Panc1 (cell line): Measurements from ENCODE around the gene TOB1. TPM values are rescaled to one million over a fixed set of nuclear protein-coding genes. Genes with fewer than 3 reads are reported as not detected.

ENCODE experiments used
- ATAC-seq: fragments of 200-7000 bp; cut with Tn5 transposase; 2 replicates; pipeline ENCODE4 v1.9.1; 2020; ENCODE audit warnings: mild to moderate bottlenecking, moderate library complexity
- Bru-seq: library from RNA; stranded (reverse); fragments of 400-500 nt; gene quantifications from one replicate; lab custom pipeline; 2021; lab: Mats Ljungman, UMichigan
- BruChase-seq, 2 experiments: library from RNA; stranded (reverse); fragments of 400-500 nt; gene quantifications; one replicate each; lab custom pipeline; 2021; lab: Mats Ljungman, UMichigan
- BruUV-seq: library from RNA; stranded (reverse); fragments of 400-500 nt; replicated peaks from 2 replicates; lab custom pipeline; 2021; lab: Mats Ljungman, UMichigan
- CTCF ChIA-PET: fragments of 300-600 bp; sonication (Branson Sonifier 250); formaldehyde crosslinking; loops from one replicate; lab custom pipeline; 2022; ENCODE audit warnings: antibody characterized with exemption; lab: Charles Lee
- POLR2A ChIA-PET: fragments of 300-600 bp; sonication (Branson Sonifier 250); formaldehyde crosslinking; loops from one replicate; lab custom pipeline; 2022; ENCODE audit warnings: antibody characterized with exemption; lab: Charles Lee
- DNase-seq: peaks from one replicate; pipeline ENCODE4 v3.0.0-alpha.2; 2010; ENCODE audit warnings: low read depth, low spot score
- H3K27ac ChIP-seq: 2 replicates; pipeline ENCODE4 v1.5.1; 2011; ENCODE audit warnings: mild to moderate bottlenecking, low read length, inconsistent platforms
- H3K27me3 ChIP-seq: fragments of 200-500 bp; sonication (Bioruptor generic); 2 replicates; pipeline ENCODE4 v1.6.0; 2014; ENCODE audit warnings: low read length, inconsistent platforms; ENCODE audit not compliant: control insufficient read depth, insufficient read depth
- H3K36me3 ChIP-seq: fragments of 200-500 bp; sonication (Bioruptor generic); 2 replicates; pipeline ENCODE4 v1.5.1; 2014; ENCODE audit warnings: inconsistent platforms, mild to moderate bottlenecking, low read length, moderate library complexity; ENCODE audit not compliant: control insufficient read depth, insufficient read depth
- H3K4me1 ChIP-seq: 2 replicates; pipeline ENCODE4 v1.5.1; 2011; ENCODE audit warnings: inconsistent platforms, mild to moderate bottlenecking, low read length, moderate library complexity; ENCODE audit not compliant: control insufficient read depth, insufficient read depth
- H3K4me3 ChIP-seq, 2 experiments: 2 replicates each; pipeline ENCODE4 v1.5.1; 2011 to 2012; ENCODE audit warnings: low read depth in 2 of 2, low read length in 2 of 2, mild to moderate bottlenecking in 2 of 2, inconsistent platforms in 1 of 2, moderate library complexity in 1 of 2
- H3K9me3 ChIP-seq: fragments of 200-500 bp; sonication (Bioruptor generic); 2 replicates; pipeline ENCODE4 v1.5.1; 2014; ENCODE audit warnings: low read depth, mild to moderate bottlenecking, inconsistent platforms, low read length, moderate library complexity; ENCODE audit not compliant: control insufficient read depth, insufficient read depth
- CTCF ChIP-seq: fragments of 450-650 bp; IDR thresholded peaks from 2 replicates; pipeline ENCODE4 v1.5.1; 2017; ENCODE audit warnings: mild to moderate bottlenecking
- POLR2AphosphoS5 ChIP-seq: IDR thresholded peaks from 2 replicates; pipeline ENCODE4 v1.6.1; 2012; ENCODE audit warnings: mild to moderate bottlenecking, low read depth, low read length, moderate library complexity
- REST ChIP-seq, 2 experiments: IDR thresholded peaks; 2 replicates each; pipeline ENCODE4 v1.6.1; 2011 to 2012; ENCODE audit warnings: low read depth in 2 of 2, control low read depth in 1 of 2, low read length in 1 of 2, mild to moderate bottlenecking in 1 of 2, moderate library complexity in 1 of 2; ENCODE audit not compliant: insufficient read depth in 1 of 2
- SIN3A ChIP-seq: IDR thresholded peaks from 2 replicates; pipeline ENCODE4 v1.6.1; 2012; ENCODE audit warnings: low read depth, mild to moderate bottlenecking, low read length, moderate library complexity, borderline replicate concordance; ENCODE audit not compliant: insufficient read depth
- TCF7L2 ChIP-seq: IDR thresholded peaks from 2 replicates; pipeline ENCODE4 v1.6.1; 2011; ENCODE audit warnings: mild to moderate bottlenecking, low read depth, low read length, inconsistent platforms
- in situ Hi-C: cut with HindIII; loops from 2 replicates; pipeline ENCODE4 v1.10.0; 2016; ENCODE audit warnings: low sequenced_read_pairs, low pct_unique_long_range_greater_than_20kb
- intact Hi-C: fragments of 100-400 bp; cut with micrococcal nuclease; formaldehyde crosslinking; loops from one replicate; pipeline ENCODE4 v1.10.0; 2022; ENCODE audit not compliant: unreplicated experiment
- long read RNA-seq: library from polyadenylated mRNA; unstranded; transcript quantifications from one replicate; pipeline ENCODE4 v2.0.0, GENCODE V29; 2021; ENCODE audit not compliant: unreplicated experiment
- polyA plus RNA-seq: library from polyadenylated mRNA; unstranded; fragments of >200 nt; gene quantifications from one replicate; pipeline ENCODE4 v1.2.1, GENCODE V29; 2012; ENCODE audit warnings: missing spikeins; ENCODE audit not compliant: insufficient read length
- total RNA-seq: library from RNA; stranded (reverse); gene quantifications from one replicate; pipeline ENCODE4 v1.2.1, GENCODE V29; 2021; ENCODE audit not compliant: unreplicated experiment

TOB1 gene
- total RNA-seq (117 TPM), Bru-seq, nascent RNA (percentile 96 among the genes with signal in this experiment), BruChase-seq, experiment 1, labeled RNA remaining after a 2-hour chase (percentile 99 among the genes with signal in this experiment), BruChase-seq, experiment 2, labeled RNA remaining after a 6-hour chase (percentile 94 among the genes with signal in this experiment)
- polyA plus RNA-seq, result 82.6 TPM
- long read RNA-seq, transcript TOB1-202 (2 exons, 2,229 nt), result major isoform, 56 of 69 reads
- long read RNA-seq, partial matches to known transcripts, result 0 of 69 reads
- long read RNA-seq, other reads (novel, unspliced or antisense), result 10 of 69 reads

DNA sequence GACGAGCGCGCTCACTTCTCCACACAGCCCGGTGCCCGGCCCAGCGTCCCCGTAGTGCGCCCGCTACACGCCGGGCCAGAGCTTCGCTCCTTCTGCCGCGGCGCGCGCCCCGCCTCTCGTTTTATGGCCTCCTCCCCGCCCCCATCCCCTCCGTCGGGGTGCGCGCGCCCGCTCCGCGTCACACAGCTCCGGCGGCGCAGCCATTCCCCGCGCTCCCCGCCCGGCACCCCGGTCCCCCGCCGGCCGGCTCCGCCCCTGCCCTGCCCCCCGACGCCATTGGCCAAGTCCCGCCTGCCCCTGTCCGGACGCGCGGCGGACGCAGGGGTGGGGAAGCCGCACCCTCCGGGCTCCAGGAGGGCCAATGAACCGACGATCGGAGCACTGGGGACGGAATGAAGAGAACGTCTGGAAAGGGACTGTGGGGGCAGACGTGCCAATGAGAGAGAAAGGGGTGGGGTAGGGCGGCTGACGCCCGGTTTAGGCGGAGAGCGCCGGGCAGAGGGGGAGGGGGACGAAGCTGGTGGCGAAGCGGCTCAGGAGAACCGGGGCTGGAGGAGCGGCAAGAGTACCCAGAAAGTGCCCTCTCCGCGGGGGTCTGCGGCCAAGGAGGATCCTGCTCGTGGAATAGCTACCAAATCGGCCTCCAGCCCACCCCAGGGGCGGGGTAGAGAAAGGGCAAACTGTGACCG lies at the start of gene TOB1:
Gene TOB1 (minus strand): TSS at position 94 of the 689 bp plus-strand sequence. CDS start 2,337 bp downstream, outside the sequence.
- H3K27me3 ChIP-seq, result no peaks in the 10 kb centered on the region
- in situ Hi-C loops, result no loop called here
- CTCF ChIA-PET, result interaction anchor here (0.7 to 0.8 kb wide), 2 partner anchors 16 to 325 kb away, joined by 3 read pairs; no protein-coding TSS in a partner anchor
- peak; percentile 95; the same call in 1 of the 2 replicates for TF ChIP-seq SIN3A
- peak; percentile 99 for TF ChIP-seq POLR2AphosphoS5
- TF ChIP-seq TCF7L2, result no peak
- TF ChIP-seq REST (IDR thresholded peaks at IDR 0.05; ENCODE audit: insufficient read depth in 1 of 2, low read depth in 2 of 2, low read length in 1 of 2), result peak in 1 of 2 experiments; percentile 63; a peak in 1 of 4 replicates
- TF ChIP-seq CTCF, result no peak
- intact Hi-C loops, result no loop called here
- no peaks in the 10 kb centered on the region for H3K9me3 ChIP-seq
- H3K4me1 ChIP-seq, result peaks cover 33% of the 10 kb centered on the region
- peak within 1 kb of the TSS; percentile 99 for H3K27ac ChIP-seq
- POLR2A ChIA-PET, result interaction anchor here (0.5 to 3.2 kb wide), 32 partner anchors 8 to 1359 kb away, joined by 3 to 30 read pairs (median 5); partner anchors contain the start of gene LUC7L3
- BruUV-seq, result no TSS peak
- peak; percentile 90 for ATAC-seq
- peak; percentile 53 for DNase-seq
- peak within 1 kb of the TSS; percentile 95 to 96 for H3K4me3 ChIP-seq
- peaks cover 23% of the 10 kb centered on the region for H3K36me3 ChIP-seq

DNA sequence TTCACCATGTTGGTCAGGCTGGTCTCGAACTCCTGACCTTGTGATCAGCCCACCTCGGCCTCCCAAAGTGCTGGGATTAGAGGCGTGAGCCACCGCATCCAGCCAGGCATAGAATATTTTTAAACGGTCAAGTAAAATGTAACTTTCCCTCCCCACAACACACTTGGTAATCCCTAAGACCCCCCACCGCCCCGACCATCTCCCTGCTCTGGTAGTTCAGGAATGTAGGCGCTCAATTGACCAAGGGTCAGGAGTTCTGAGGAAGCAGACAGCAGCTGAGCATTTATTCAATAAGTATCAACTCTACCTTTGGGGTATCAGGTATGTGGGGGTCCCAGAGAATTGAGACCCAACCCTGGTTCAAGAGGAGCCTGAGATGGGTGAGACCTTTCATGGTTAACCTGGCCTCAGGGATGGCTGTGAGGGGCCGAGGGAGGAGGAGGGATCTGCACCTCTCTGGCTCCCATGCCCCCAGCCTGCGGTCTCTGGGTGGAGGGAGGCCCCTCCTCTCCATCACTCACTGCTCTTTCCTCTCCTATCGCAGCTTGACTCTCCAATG lies 48.4 kb upstream of the TOB1 start:
- intact Hi-C loops (no loop called here), in situ Hi-C loops (no loop called here)
- Histone ChIP-seq H3K27me3 (no peaks in the 10 kb centered on the region), H3K27ac (no peak overlapping the region), H3K4me3 (no peak overlapping the region), H3K4me1 (peaks cover 13% of the 10 kb centered on the region), H3K36me3 (no peaks in the 10 kb centered on the region), H3K9me3 (no peaks in the 10 kb centered on the region)
- no peak for TF ChIP-seq CTCF
- no peak for TF ChIP-seq SIN3A
- TF ChIP-seq TCF7L2, result no peak
- BruUV-seq, result no TSS peak
- ATAC-seq, result no peak
- no peak for DNase-seq
- POLR2A ChIA-PET, result no interaction called here
- CTCF ChIA-PET, result no interaction called here
